HepG2 (cell line): Measurements from ENCODE around the gene RIPK3.

ENCODE experiments used
- BHLHE40 ChIP-seq: IDR thresholded peaks from 2 replicates; pipeline ENCODE4 v1.6.1; 2011; ENCODE audit warnings: low read length, improper control_type of control experiment
- CTCF ChIP-seq: sonication (generic); formaldehyde crosslinking; IDR thresholded peaks from 2 replicates; pipeline ENCODE4 v1.5.0; 2020; ENCODE audit warnings: mild to moderate bottlenecking, missing genetic modification reagents, moderate library complexity
- HNRNPUL1 ChIP-seq: fragments of 200-400 bp; formaldehyde crosslinking; IDR thresholded peaks from 2 replicates; pipeline ENCODE4 v1.6.1; 2017; ENCODE audit warnings: low read depth, mild to moderate bottlenecking, low read length, moderate library complexity
- NBN ChIP-seq: fragments of 450-650 bp; conservative IDR thresholded peaks from 2 replicates; pipeline ENCODE4 v1.6.1; 2017
- NR1H2 ChIP-seq: sonication (generic); formaldehyde crosslinking; IDR thresholded peaks from 2 replicates; pipeline ENCODE4 v1.8.1; 2022; ENCODE audit warnings: low read depth, missing genetic modification reagents, borderline replicate concordance
- REST ChIP-seq, 2 experiments: IDR thresholded peaks; 2 replicates each; pipeline ENCODE4 v1.6.1; 2011 to 2012; ENCODE audit warnings: low read length in 2 of 2, borderline replicate concordance in 1 of 2, low read depth in 1 of 2, mild to moderate bottlenecking in 1 of 2, moderate library complexity in 1 of 2
- SAFB2 ChIP-seq: sonication (generic); formaldehyde crosslinking; IDR thresholded peaks from 2 replicates; pipeline ENCODE4 v1.5.1; 2020; ENCODE audit warnings: missing genetic modification reagents, low read depth, mild to moderate bottlenecking, borderline replicate concordance
- SMAD9 ChIP-seq: sonication (generic); formaldehyde crosslinking; IDR thresholded peaks from 2 replicates; pipeline ENCODE4 v1.5.1; 2020; ENCODE audit warnings: mild to moderate bottlenecking, missing genetic modification reagents
- TARDBP ChIP-seq: sonication (generic); formaldehyde crosslinking; IDR thresholded peaks from 2 replicates; pipeline ENCODE4 v1.8.0; 2022; ENCODE audit warnings: mild to moderate bottlenecking, missing genetic modification reagents
- ZFP37 ChIP-seq: sonication (generic); formaldehyde crosslinking; IDR thresholded peaks from 2 replicates; pipeline ENCODE4 v1.4.0; 2020; ENCODE audit warnings: missing genetic modification reagents, borderline replicate concordance
- ZNF577 ChIP-seq: sonication (generic); formaldehyde crosslinking; IDR thresholded peaks from 2 replicates; pipeline ENCODE4 v1.4.0; 2020; ENCODE audit warnings: mild to moderate bottlenecking, low read depth, missing genetic modification reagents, borderline replicate concordance
- ZNF687 ChIP-seq: sonication (generic); formaldehyde crosslinking; IDR thresholded peaks from 2 replicates; pipeline ENCODE4 v1.5.1; 2020; ENCODE audit warnings: mild to moderate bottlenecking, missing genetic modification reagents, moderate library complexity

- TF ChIP-seq ZFP37 (CRISPR knock-in tag): no peak
- TF ChIP-seq REST (IDR thresholded peaks at IDR 0.05; ENCODE audit: borderline replicate concordance in 1 of 2, low read depth in 1 of 2, low read length in 2 of 2): no peak
- no peak for TF ChIP-seq CTCF (CRISPR knock-in tag)
- no peak for TF ChIP-seq SAFB2 (CRISPR knock-in tag)
- TF ChIP-seq NR1H2 (CRISPR knock-in tag): no peak
- TF ChIP-seq ZNF687 (CRISPR knock-in tag): no peak; the same call in 1 of the 2 replicates
- no peak for TF ChIP-seq HNRNPUL1
- no peak for TF ChIP-seq ZNF577 (CRISPR knock-in tag)
- TF ChIP-seq NBN: no peak
- no peak for TF ChIP-seq BHLHE40
- no peak for TF ChIP-seq SMAD9 (CRISPR knock-in tag)
- TF ChIP-seq TARDBP (CRISPR knock-in tag): no peak
Observed at GRCh38 chr14:24290746-24291145, 49.0 kb downstream of the RIPK3 start.
